A549 treated with RU486 at 1 μM for 4 hours (cell line): ENCODE data around the gene FMO1. TPM values are rescaled to one million over a fixed set of nuclear protein-coding genes. Genes with fewer than 3 reads are reported as not detected.

ENCODE experiments used
- total RNA-seq: library from RNA; stranded (reverse); fragments of 200-300 nt; extraction: Qiagen RNA extraction; gene quantifications from 5 replicates; pipeline ENCODE4 v1.2.3, GENCODE V29; 2022; ENCODE audit warnings: low read depth

The FMO1 gene, protein sequence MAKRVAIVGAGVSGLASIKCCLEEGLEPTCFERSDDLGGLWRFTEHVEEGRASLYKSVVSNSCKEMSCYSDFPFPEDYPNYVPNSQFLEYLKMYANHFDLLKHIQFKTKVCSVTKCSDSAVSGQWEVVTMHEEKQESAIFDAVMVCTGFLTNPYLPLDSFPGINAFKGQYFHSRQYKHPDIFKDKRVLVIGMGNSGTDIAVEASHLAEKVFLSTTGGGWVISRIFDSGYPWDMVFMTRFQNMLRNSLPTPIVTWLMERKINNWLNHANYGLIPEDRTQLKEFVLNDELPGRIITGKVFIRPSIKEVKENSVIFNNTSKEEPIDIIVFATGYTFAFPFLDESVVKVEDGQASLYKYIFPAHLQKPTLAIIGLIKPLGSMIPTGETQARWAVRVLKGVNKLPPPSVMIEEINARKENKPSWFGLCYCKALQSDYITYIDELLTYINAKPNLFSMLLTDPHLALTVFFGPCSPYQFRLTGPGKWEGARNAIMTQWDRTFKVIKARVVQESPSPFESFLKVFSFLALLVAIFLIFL
- not detected in 5 replicates for total RNA-seq

DNA sequence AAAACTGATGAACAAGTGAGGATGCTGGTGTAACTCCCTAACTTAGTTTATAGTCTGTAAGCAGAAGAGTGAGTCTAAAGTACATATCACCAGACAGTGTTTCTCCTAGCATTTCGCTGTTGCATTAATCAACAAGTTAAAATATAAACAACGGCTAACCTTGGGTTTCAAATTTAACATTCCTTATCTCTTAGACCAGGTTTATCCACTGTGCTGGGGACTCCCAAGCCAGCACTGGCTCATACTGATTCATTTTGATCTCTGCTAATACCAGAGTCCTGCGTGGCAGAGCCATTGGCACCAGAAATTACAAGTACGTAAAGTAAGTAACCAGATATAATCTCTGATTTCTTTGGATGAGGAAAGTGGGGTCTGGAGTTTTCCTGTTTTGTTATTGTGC is at the start of gene FMO1:
Gene FMO1, plus strand, starts transcription at position 193 of the 400 bp plus-strand sequence. CDS start 9,594 bp downstream, outside the sequence.

DNA sequence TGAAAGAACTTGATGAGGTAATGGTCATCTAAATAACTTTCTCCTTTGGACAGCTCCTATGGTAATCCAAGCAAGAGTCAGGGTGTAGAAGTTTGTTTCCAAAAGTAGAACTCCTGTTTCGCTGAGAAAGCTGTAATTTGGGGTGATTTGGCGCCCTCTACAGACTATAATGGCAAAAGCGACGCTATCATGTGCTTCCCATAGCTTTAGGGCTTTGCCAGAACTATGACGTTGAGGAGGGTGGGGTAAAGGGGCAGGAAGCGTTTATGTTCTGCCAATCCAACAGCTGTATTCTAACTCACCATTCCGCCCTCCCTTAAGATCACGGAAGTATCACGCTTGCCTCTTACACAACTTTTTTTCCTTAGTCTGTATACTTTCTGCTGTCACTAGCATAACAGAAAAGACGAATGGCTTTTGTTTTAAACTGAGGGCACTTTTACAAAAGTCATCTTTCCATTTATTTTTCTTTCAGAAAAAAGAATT is 65.6 kb downstream of the FMO1 start, which contains the start of gene FMO4:
Gene FMO4, plus strand, starts transcription at position 349 of the 486 bp plus-strand sequence. CDS start 5,643 bp downstream, outside the sequence.

Other genes with a start within 250 kb of the FMO1 start
- gene FMO3, start 157.6 kb upstream of the FMO1 start, total RNA-seq: not detected in 5 replicates
- gene FMO2, start 63.2 kb upstream of the FMO1 start, total RNA-seq: not detected in 5 replicates
- 0.29 to 0.80 TPM (median 0.49 TPM) in 5 replicates for gene FMO4, start 65.7 kb downstream of the FMO1 start, total RNA-seq
- 64.9 to 84.1 TPM (median 77.5 TPM) in 5 replicates for gene PRRC2C, start 237.0 kb downstream of the FMO1 start, total RNA-seq